Transverse colon (tissue), 3 donors: ENCODE measurements around the gene SLC27A1.

Source experiments
- CTCF ChIP-seq, 5 experiments: fragments of 200-600 bp in 3 of 5; fragments of 450-650 bp in 2 of 5; sonication (generic) in 3 of 5; IDR thresholded peaks; 1 replicate in 2 of 5; 2 replicates in 3 of 5; pipeline ENCODE4 v1.5.1; 2016 to 2017; ENCODE audit warnings: antibody characterized with exemption in 5 of 5, inconsistent platforms in 3 of 5, mild to moderate bottlenecking in 2 of 5, moderate library complexity in 1 of 5
- POLR2A ChIP-seq: fragments of 450-650 bp; IDR thresholded peaks from one replicate; pipeline ENCODE4 v1.6.1; 2016; ENCODE audit warnings: antibody characterized with exemption, mild to moderate bottlenecking, moderate library complexity

GRCh38 chr19:17455308-17456123, 14.8 kb upstream of the SLC27A1 start:
- TF ChIP-seq POLR2A, result no peak
- no peak for TF ChIP-seq CTCF (IDR thresholded peaks at IDR 0.05)
